Right lobe of liver (tissue), 6 donors: ENCODE measurements around the gene PNPLA7. TPM values are rescaled to one million over a fixed set of nuclear protein-coding genes. Genes with fewer than 3 reads are reported as not detected.

ENCODE experiments used
- ATAC-seq, 4 donors: fragments of 200-7000 bp; cut with Tn5 transposase; one replicate each; pipeline ENCODE4 v1.9.1; 2020; ENCODE audit warnings: mild to moderate bottlenecking in 4 of 4, moderate library complexity in 4 of 4
- DNase-seq, 3 donors: peaks; one replicate each; pipeline ENCODE4 v3.0.0-alpha.2; 2020
- H3K27ac ChIP-seq, 3 donors: fragments of 200-600 bp; one replicate each; pipeline ENCODE4 v1.8.0; 2022
- H3K27me3 ChIP-seq, 2 donors: fragments of 200-600 bp; one replicate each; pipeline ENCODE4 v1.8.0; 2022
- H3K36me3 ChIP-seq, 4 donors: fragments of 200-600 bp; sonication (generic) in 1 of 4; one replicate each; pipeline versions ENCODE4 v1.5.1 to v1.8.0; 2017 to 2022; ENCODE audit warnings: control low read depth in 1 of 4
- H3K4me1 ChIP-seq, 4 donors: fragments of 200-600 bp; sonication (generic) in 1 of 4; one replicate each; pipeline versions ENCODE4 v1.5.1 to v1.8.0; 2017 to 2022; ENCODE audit warnings: control low read depth in 1 of 4
- H3K4me3 ChIP-seq, 3 donors: fragments of 200-600 bp; one replicate each; pipeline ENCODE4 v1.8.0; 2022
- H3K9me3 ChIP-seq, 4 donors: fragments of 200-600 bp; sonication (generic) in 1 of 4; one replicate each; pipeline versions ENCODE4 v1.5.1 to v1.8.0; 2017 to 2022; ENCODE audit warnings: control low read depth in 1 of 4
- POLR2A ChIP-seq: fragments of 450-650 bp; IDR thresholded peaks from one replicate; pipeline ENCODE4 v1.6.1; 2017; ENCODE audit warnings: antibody characterized with exemption, mild to moderate bottlenecking
- WGBS: methylation state at CpG from one replicate; pipeline ENCODE4 v1.1.6; 2018; ENCODE audit warnings: low coverage, low lambda C conversion rate; ENCODE audit not compliant: insufficient coverage; ENCODE audit errors: missing lambda C conversion rate; 5-methylcytosine and 5-hydroxymethylcytosine counted together
- intact Hi-C, 2 donors: fragments of 100-400 bp; cut with DNase I; formaldehyde crosslinking; loops; one replicate each; pipeline versions ENCODE4 v1.11.2 to v1.14.1; 2022
- total RNA-seq, 6 experiments: library from RNA; depleted of rRNA in 2 of 6; stranded (reverse); fragments of >200 nt in 2 of 6; fragmentation: NEBNext Ultra II Directional in 3 of 6; extraction: Animal tissue kit (Norgen Biotek cat#: 25700) in 3 of 6; gene quantifications; one replicate each; pipeline versions ENCODE4 v1.1.0 to v1.2.4, GENCODE V29; 2016 to 2023
- TF ChIP-seq, protein P1 (sequence below), 4 donors: fragments of 200-600 bp in 3 of 4; fragments of 450-650 bp in 1 of 4; IDR thresholded peaks; one replicate each; pipeline versions ENCODE4 v1.5.1 to v1.8.0; 2016 to 2022; ENCODE audit warnings: antibody characterized with exemption in 4 of 4, mild to moderate bottlenecking in 2 of 4
- donor health status: DM: no; HTN: yes; CAD: no.
- donor health status: DM: no; HTN: no; CAD: no.
- donor health status: DM: no; HTN: no; CAD: no.
- donor health status: DM: no; HTN: yes; CAD: no.
- donor health status: DM: no; HTN: yes; CAD: no.

PNPLA7 gene
- total RNA-seq, 6 experiments from 2014 or later, result 3.9 to 15.6 (median 7.4) TPM

- peak in 2 of 3 donors; percentile 23 to 50 for DNase-seq
These were observed 100.9 kb downstream of the PNPLA7 start for GRCh38 chr9:137449081-137449844.

DNA sequence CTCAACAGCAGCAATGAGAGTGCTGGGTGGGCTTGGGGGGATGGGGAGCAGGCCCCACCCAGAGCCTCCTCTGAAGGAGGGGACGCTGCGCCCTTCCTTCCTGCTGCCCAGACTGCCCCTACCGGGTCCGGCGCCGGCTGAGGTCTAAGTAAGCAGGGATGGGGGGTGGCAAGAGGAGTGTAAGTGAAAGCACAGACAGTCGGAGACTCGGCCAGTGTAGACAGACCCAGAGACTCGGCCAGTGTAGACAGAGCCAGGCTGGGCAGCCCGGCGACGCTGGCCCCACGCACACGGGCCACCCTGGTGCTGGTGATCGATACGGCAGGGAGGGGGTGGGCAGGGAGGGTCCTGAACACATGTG lies 101.6 kb downstream of the PNPLA7 start:
- H3K27me3 ChIP-seq, result no peaks in the 10 kb centered on the region
- intact Hi-C loops, result no loop called here
- no peak overlapping the region for H3K27ac ChIP-seq
- 93% methylated on average over 3 of the region's 16 CpGs for WGBS
- H3K4me3 ChIP-seq, result no peak overlapping the region
- ATAC-seq (no peak), DNase-seq (no peak)
- no peaks in the 10 kb centered on the region for H3K9me3 ChIP-seq
- peaks cover 0 to 4% (median 0%) of the 10 kb centered on the region in 4 donors for H3K36me3 ChIP-seq
- H3K4me1 ChIP-seq, result peaks cover 0 to 10% (median 2%) of the 10 kb centered on the region in 4 donors
- no peak for TF ChIP-seq POLR2A
- TF ChIP-seq, protein P1, sequence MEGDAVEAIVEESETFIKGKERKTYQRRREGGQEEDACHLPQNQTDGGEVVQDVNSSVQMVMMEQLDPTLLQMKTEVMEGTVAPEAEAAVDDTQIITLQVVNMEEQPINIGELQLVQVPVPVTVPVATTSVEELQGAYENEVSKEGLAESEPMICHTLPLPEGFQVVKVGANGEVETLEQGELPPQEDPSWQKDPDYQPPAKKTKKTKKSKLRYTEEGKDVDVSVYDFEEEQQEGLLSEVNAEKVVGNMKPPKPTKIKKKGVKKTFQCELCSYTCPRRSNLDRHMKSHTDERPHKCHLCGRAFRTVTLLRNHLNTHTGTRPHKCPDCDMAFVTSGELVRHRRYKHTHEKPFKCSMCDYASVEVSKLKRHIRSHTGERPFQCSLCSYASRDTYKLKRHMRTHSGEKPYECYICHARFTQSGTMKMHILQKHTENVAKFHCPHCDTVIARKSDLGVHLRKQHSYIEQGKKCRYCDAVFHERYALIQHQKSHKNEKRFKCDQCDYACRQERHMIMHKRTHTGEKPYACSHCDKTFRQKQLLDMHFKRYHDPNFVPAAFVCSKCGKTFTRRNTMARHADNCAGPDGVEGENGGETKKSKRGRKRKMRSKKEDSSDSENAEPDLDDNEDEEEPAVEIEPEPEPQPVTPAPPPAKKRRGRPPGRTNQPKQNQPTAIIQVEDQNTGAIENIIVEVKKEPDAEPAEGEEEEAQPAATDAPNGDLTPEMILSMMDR (IDR thresholded peaks at IDR 0.05), result no peak

More at GRCh38 chr9:137449081-137449844, 100.9 kb downstream of the PNPLA7 start:
- intact Hi-C loops, result no loop called here
- Histone ChIP-seq H3K4me1 (peaks cover 0 to 10% (median 2%) of the 10 kb centered on the region in 4 donors), H3K4me3 (no peak overlapping the region), H3K9me3 (no peaks in the 10 kb centered on the region), H3K27me3 (no peaks in the 10 kb centered on the region), H3K36me3 (peaks cover 0 to 4% (median 0%) of the 10 kb centered on the region in 4 donors), H3K27ac (no peak overlapping the region)
- TF ChIP-seq, protein P1 (IDR thresholded peaks at IDR 0.05), result no peak
- no peak for TF ChIP-seq POLR2A
- 90% methylated on average over 4 of the region's 36 CpGs for WGBS
- ATAC-seq, result no peak

DNA sequence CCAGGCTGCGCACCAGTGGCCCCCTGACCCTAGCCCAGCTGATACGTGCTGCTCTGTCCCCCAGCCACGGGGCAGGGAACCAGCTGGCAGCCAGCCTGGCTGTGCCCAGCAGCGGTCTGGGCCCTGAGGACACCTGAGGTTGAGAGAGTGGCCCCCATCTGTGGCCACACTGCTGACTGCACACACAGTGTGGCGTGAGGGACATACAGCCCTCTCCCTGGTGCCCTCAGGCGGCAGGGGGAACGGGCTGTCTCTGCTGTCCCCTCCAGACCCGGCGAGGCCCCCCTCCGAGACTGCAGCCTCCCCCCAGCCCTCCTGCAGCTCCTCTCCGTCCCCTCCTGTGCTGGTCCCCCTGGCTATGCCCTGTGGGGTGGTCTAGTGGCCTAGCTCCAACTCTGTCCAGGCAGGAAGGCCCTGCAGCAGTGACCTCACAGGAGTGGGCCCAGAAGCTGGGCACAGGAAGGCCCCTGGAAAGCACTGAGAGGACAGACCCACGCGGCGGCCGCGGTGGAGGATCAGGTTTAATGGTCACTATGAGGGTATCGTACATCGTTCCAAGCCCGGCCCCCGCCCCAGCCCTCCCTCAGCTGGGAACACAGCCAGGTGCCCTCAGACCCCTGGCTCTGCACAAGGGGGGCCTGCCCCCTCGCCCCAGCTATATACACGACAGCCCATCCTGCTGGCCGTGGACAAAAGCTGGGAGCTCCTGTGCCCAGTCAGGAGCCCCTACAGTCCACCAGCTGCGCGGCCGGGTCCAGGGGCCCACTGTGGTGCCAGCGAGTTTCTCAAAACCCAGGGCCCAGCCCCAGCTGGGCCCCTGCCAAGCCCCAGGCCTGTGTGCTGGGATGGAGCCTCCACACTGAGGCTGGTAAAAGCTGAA lies 102.2 kb downstream of the PNPLA7 start:
- peaks cover 0 to 4% (median 0%) of the 10 kb centered on the region in 4 donors for H3K36me3 ChIP-seq
- H3K9me3 ChIP-seq, result no peaks in the 10 kb centered on the region
- no peak overlapping the region for H3K27ac ChIP-seq
- intact Hi-C loops, result no loop called here
- H3K4me1 ChIP-seq, result peaks cover 0 to 10% (median 2%) of the 10 kb centered on the region in 4 donors
- no peak overlapping the region for H3K4me3 ChIP-seq
- WGBS, result no CpG with 5 or more reads among the region's 27 CpGs
- DNase-seq (peak in 2 of 3 donors; percentile 25 to 58), ATAC-seq (peak in 2 of 4 donors; percentile 1 to 11)
- TF ChIP-seq POLR2A, result no peak
- TF ChIP-seq, protein P1 (IDR thresholded peaks at IDR 0.05), result no peak
- H3K27me3 ChIP-seq, result no peaks in the 10 kb centered on the region

DNA sequence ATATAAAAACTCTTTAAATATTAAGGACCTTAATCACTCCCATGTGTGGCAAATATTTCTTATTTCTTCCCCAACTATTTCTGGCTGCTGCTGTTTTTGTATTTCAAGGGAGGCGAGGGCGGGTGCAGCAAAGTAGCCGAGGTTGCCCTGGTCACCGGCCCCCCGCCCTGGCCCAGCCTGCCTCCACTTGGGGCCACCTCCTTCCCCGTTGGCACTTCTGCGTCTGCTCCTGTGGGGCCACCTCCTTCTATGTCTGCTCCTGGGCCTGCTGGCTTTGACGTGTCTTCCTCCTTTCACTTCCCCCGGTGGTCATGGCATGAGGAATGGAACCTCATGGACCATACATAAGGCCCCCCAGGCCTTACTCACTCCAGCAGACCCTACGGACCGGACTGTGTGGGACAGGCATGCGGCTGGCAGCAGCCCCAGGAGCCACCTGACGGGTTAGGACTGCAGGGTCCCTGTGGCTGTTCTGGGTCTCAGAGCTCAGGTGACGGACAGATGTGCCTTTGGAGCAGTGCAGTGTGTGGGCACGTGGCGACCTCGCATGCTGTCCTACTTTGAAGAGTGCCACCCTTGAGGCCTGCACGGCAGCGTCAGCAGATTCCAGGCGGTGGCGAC lies 103.2 kb downstream of the PNPLA7 start:
- Histone ChIP-seq H3K4me3 (no peak overlapping the region), H3K9me3 (no peaks in the 10 kb centered on the region), H3K27ac (no peak overlapping the region), H3K27me3 (no peaks in the 10 kb centered on the region), H3K36me3 (peaks cover 0 to 4% (median 0%) of the 10 kb centered on the region in 4 donors), H3K4me1 (peaks cover 0 to 12% (median 2%) of the 10 kb centered on the region in 4 donors)
- intact Hi-C loops, result no loop called here
- TF ChIP-seq POLR2A, result no peak
- TF ChIP-seq, protein P1 (IDR thresholded peaks at IDR 0.05), result no peak
- ATAC-seq, result no peak
- DNase-seq, result peak in 2 of 3 donors; percentile 32 to 52
- WGBS, result 63% methylated on average over 9 of the region's 21 CpGs
